Skeletal muscle satellite cell (primary cell): ENCODE measurements around the gene ERC1.

Experiments
- H3K27me3 ChIP-seq: 2 replicates; pipeline ENCODE4 v1.7.0; 2013; ENCODE audit warnings: low read length; ENCODE audit not compliant: control insufficient read depth, insufficient read depth
- H3K36me3 ChIP-seq: 2 replicates; pipeline ENCODE4 v1.7.0; 2013; ENCODE audit warnings: mild to moderate bottlenecking, control low read depth, low read length; ENCODE audit not compliant: insufficient read depth
- H3K4me1 ChIP-seq: 2 replicates; pipeline ENCODE4 v1.7.0; 2013; ENCODE audit warnings: low read length; ENCODE audit not compliant: control insufficient read depth, insufficient read depth
- H3K4me2 ChIP-seq: 2 replicates; pipeline ENCODE4 v1.7.0; 2013; ENCODE audit warnings: mild to moderate bottlenecking, low read length
- H3K4me3 ChIP-seq: 2 replicates; pipeline ENCODE4 v1.7.0; 2013; ENCODE audit warnings: low read length
- H3K9ac ChIP-seq: 2 replicates; pipeline ENCODE4 v1.7.0; 2013; ENCODE audit warnings: mild to moderate bottlenecking, low read depth, low read length, moderate library complexity
- H3K9me3 ChIP-seq: replicated peaks from 2 replicates; pipeline ENCODE4 v1.7.0; 2013; ENCODE audit warnings: mild to moderate bottlenecking, control low read depth, low read length

Gene ERC1

DNA sequence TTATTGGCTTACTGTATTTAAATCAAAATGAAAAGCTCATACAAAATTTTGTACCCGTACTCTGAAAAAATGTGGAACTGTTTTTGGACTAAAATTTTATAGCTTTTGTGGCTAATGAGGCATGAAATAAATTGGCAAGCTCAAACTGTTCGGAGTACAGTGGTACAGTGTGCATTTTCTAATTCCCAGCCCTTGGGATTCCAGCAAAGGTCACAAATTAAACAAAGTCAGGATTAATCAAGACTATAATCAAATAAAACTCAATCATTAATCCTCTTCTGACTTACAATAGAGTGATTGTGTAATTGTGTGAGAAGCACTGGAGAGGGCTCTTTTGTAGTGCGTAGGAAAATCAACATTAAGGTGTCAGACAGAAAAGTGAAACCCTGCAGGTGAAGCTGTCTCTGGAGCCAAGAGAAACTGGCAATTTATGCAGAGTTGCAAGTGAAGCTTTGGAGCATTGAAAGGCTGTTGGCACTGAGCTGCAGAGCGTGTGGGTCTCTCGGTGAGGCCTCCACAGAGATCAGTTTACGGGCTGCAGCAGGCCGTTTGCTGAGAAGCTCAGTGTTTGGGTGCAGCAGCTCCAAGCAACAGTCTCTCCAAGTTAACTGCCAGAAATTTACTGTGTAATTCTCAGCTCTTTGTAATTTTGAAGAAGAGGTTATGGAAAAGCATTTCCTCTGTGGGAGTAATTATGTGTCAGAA lies 327.5 kb downstream of the ERC1 start:
- H3K4me2 ChIP-seq: peak overlapping the region; percentile 62
- peak overlapping the region; percentile 5 for H3K4me3 ChIP-seq
- peaks cover 17% of the 10 kb centered on the region for H3K4me1 ChIP-seq
- no peaks in the 10 kb centered on the region for H3K27me3 ChIP-seq
- peak overlapping the region; percentile 23 for H3K9ac ChIP-seq
- H3K9me3 ChIP-seq: no peaks in the 10 kb centered on the region
- no peaks in the 10 kb centered on the region for H3K36me3 ChIP-seq

DNA sequence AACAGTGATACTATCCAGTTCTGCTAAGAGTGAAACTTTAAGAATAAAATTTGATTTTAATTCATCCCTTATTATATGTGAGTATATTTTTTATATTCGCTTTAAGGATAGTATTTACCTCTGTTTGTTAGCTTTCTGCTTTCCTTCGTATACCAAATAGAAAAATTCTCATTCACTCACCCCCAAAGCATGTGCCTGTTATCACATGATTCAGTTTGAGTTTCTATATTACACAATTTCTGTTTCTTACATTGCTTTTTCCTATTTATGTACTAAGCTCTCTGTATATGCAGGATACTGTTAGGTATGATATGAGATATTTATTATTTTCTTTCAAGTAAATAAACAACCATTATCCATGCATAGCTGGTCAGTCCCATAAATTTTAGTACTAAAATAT lies 328.2 kb downstream of the ERC1 start:
- Histone ChIP-seq H3K4me3 (no peak overlapping the region), H3K4me1 (peaks cover 17% of the 10 kb centered on the region), H3K27me3 (no peaks in the 10 kb centered on the region), H3K36me3 (no peaks in the 10 kb centered on the region), H3K4me2 (peak overlapping the region; percentile 62), H3K9me3 (no peaks in the 10 kb centered on the region), H3K9ac (peak overlapping the region; percentile 11)

DNA sequence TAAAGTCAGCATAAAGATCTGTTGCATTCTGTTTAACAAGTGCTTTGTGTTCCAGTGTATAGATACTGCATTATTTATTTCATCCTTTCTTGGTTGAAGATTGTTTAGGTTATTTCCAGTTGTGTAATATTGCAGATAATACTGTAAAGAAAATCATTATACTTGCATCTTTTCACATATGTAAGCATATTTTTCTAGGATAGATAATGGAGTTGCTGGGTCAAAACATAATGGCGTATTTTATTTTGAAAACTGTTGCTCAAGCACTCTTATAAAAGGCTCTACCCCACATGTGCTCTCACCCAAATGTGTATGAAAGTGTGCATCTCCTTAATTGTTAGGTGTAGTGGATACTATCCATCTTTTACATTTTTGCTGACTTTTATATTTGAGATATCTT lies 329.0 kb downstream of the ERC1 start:
- no peaks in the 10 kb centered on the region for H3K27me3 ChIP-seq
- H3K36me3 ChIP-seq: no peaks in the 10 kb centered on the region
- peaks cover 17% of the 10 kb centered on the region for H3K4me1 ChIP-seq
- no peak overlapping the region for H3K4me2 ChIP-seq
- no peaks in the 10 kb centered on the region for H3K9me3 ChIP-seq
- H3K9ac ChIP-seq: no peak overlapping the region
- no peak overlapping the region for H3K4me3 ChIP-seq

GRCh38 chr12:1322821-1323220 lies 331.8 kb downstream of the ERC1 start:
- Histone ChIP-seq H3K36me3 (no peaks in the 10 kb centered on the region), H3K4me1 (peaks cover 17% of the 10 kb centered on the region), H3K4me2 (no peak overlapping the region), H3K9me3 (no peaks in the 10 kb centered on the region), H3K9ac (no peak overlapping the region), H3K27me3 (no peaks in the 10 kb centered on the region), H3K4me3 (no peak overlapping the region)

- H3K4me1 ChIP-seq: peaks cover 5% of the 10 kb centered on the region
- H3K36me3 ChIP-seq: no peaks in the 10 kb centered on the region
- no peak overlapping the region for H3K9ac ChIP-seq
- H3K27me3 ChIP-seq: no peaks in the 10 kb centered on the region
- H3K9me3 ChIP-seq: no peaks in the 10 kb centered on the region
- no peak overlapping the region for H3K4me3 ChIP-seq
- no peak overlapping the region for H3K4me2 ChIP-seq
Observed at GRCh38 chr12:1324099-1324498, 333.1 kb downstream of the ERC1 start.

- no peaks in the 10 kb centered on the region for H3K9me3 ChIP-seq
- H3K4me1 ChIP-seq: no peaks in the 10 kb centered on the region
- no peak overlapping the region for H3K9ac ChIP-seq
- H3K27me3 ChIP-seq: no peaks in the 10 kb centered on the region
- H3K4me2 ChIP-seq: no peak overlapping the region
- H3K4me3 ChIP-seq: no peak overlapping the region
- no peaks in the 10 kb centered on the region for H3K36me3 ChIP-seq
Observed at GRCh38 chr12:1324910-1325309, 333.9 kb downstream of the ERC1 start.

GRCh38 chr12:1325666-1326065 lies 334.6 kb downstream of the ERC1 start:
- no peaks in the 10 kb centered on the region for H3K4me1 ChIP-seq
- no peaks in the 10 kb centered on the region for H3K9me3 ChIP-seq
- H3K9ac ChIP-seq: no peak overlapping the region
- H3K4me2 ChIP-seq: no peak overlapping the region
- H3K36me3 ChIP-seq: no peaks in the 10 kb centered on the region
- H3K4me3 ChIP-seq: no peak overlapping the region
- no peaks in the 10 kb centered on the region for H3K27me3 ChIP-seq

- no peaks in the 10 kb centered on the region for H3K27me3 ChIP-seq
- H3K4me1 ChIP-seq: no peaks in the 10 kb centered on the region
- no peak overlapping the region for H3K9ac ChIP-seq
- H3K36me3 ChIP-seq: no peaks in the 10 kb centered on the region
- no peak overlapping the region for H3K4me2 ChIP-seq
- H3K4me3 ChIP-seq: no peak overlapping the region
- H3K9me3 ChIP-seq: no peaks in the 10 kb centered on the region
Observed at GRCh38 chr12:1326258-1326657, 335.2 kb downstream of the ERC1 start.

GRCh38 chr12:1328391-1328790 lies 337.4 kb downstream of the ERC1 start:
- no peak overlapping the region for H3K9ac ChIP-seq
- no peak overlapping the region for H3K4me2 ChIP-seq
- no peaks in the 10 kb centered on the region for H3K4me1 ChIP-seq
- H3K4me3 ChIP-seq: no peak overlapping the region
- H3K9me3 ChIP-seq: no peaks in the 10 kb centered on the region
- no peaks in the 10 kb centered on the region for H3K27me3 ChIP-seq
- H3K36me3 ChIP-seq: no peaks in the 10 kb centered on the region

GRCh38 chr12:1329784-1330476 lies 338.9 kb downstream of the ERC1 start:
- no peak overlapping the region for H3K9ac ChIP-seq
- H3K36me3 ChIP-seq: no peaks in the 10 kb centered on the region
- H3K27me3 ChIP-seq: no peaks in the 10 kb centered on the region
- no peaks in the 10 kb centered on the region for H3K9me3 ChIP-seq
- H3K4me3 ChIP-seq: no peak overlapping the region
- H3K4me1 ChIP-seq: no peaks in the 10 kb centered on the region
- no peak overlapping the region for H3K4me2 ChIP-seq

DNA sequence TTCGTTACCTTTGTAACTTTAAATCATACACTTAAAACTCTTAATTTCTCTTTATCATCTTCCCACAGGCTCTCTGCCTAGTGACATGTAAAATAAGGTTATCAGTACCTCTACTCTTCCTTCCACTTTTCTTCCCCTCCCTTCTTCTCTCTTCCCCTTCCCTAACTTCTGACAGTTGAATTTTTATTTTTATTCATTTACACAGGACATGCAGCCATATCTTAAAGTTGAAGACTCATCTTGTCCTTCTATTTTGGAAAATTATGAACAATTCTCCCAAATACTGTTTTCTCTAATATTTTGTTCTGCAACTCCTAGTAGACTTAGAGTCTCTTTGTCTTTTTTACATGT lies 339.4 kb downstream of the ERC1 start:
- no peaks in the 10 kb centered on the region for H3K27me3 ChIP-seq
- H3K36me3 ChIP-seq: no peaks in the 10 kb centered on the region
- H3K4me2 ChIP-seq: no peak overlapping the region
- no peaks in the 10 kb centered on the region for H3K9me3 ChIP-seq
- no peak overlapping the region for H3K9ac ChIP-seq
- no peaks in the 10 kb centered on the region for H3K4me1 ChIP-seq
- H3K4me3 ChIP-seq: no peak overlapping the region

- Histone ChIP-seq H3K36me3 (no peaks in the 10 kb centered on the region), H3K4me2 (no peak overlapping the region), H3K4me3 (no peak overlapping the region), H3K4me1 (no peaks in the 10 kb centered on the region), H3K9me3 (no peaks in the 10 kb centered on the region), H3K9ac (no peak overlapping the region), H3K27me3 (no peaks in the 10 kb centered on the region)
Observed at GRCh38 chr12:1332327-1332726, 341.3 kb downstream of the ERC1 start.
